A673 (cell line): ENCODE results near the gene OR6M1. TPM values are rescaled to one million over a fixed set of nuclear protein-coding genes. Genes with fewer than 3 reads are reported as not detected.

Experiments used
- BruUV-seq: library from RNA; stranded (reverse); fragments of 400-500 nt; replicated peaks from 2 replicates; lab custom pipeline; 2021; lab: Mats Ljungman, UMichigan
- CTCF ChIA-PET: fragments of 300-600 bp; sonication (Branson Sonifier 250); formaldehyde crosslinking; loops from one replicate; lab custom pipeline; 2022; ENCODE audit warnings: antibody characterized with exemption; lab: Charles Lee
- POLR2A ChIA-PET: fragments of 300-600 bp; sonication (Branson Sonifier 250); formaldehyde crosslinking; loops from one replicate; lab custom pipeline; 2022; ENCODE audit warnings: antibody characterized with exemption; ENCODE audit not compliant: low non-redundant PET; lab: Charles Lee
- DNase-seq: peaks from one replicate; pipeline ENCODE4 v3.0.0-alpha.2; 2015; ENCODE audit warnings: low spot score
- H3K27ac ChIP-seq: fragments of 200-600 bp; sonication (generic); 2 replicates; pipeline ENCODE4 v1.5.1; 2016; ENCODE audit warnings: mixed run types, low read depth, mild to moderate bottlenecking, mixed read lengths, antibody characterized with exemption, low read length; ENCODE audit not compliant: poor library complexity, severe bottlenecking
- H3K27me3 ChIP-seq: fragments of 200-600 bp; sonication (generic); replicated peaks from 2 replicates; pipeline ENCODE4 v1.6.1; 2017; ENCODE audit warnings: mixed run types, low read depth, mild to moderate bottlenecking, mixed read lengths, antibody characterized with exemption, low read length; ENCODE audit not compliant: insufficient read depth, poor library complexity
- H3K36me3 ChIP-seq: fragments of 200-600 bp; sonication (generic); 2 replicates; pipeline ENCODE4 v1.6.1; 2016; ENCODE audit warnings: mixed run types, mild to moderate bottlenecking, mixed read lengths, antibody characterized with exemption, low read length; ENCODE audit not compliant: insufficient read depth, poor library complexity, severe bottlenecking
- H3K4me1 ChIP-seq: fragments of 200-600 bp; sonication (generic); 2 replicates; pipeline ENCODE4 v1.6.1; 2017; ENCODE audit warnings: mixed run types, mild to moderate bottlenecking, mixed read lengths, antibody characterized with exemption, low read length; ENCODE audit not compliant: insufficient read depth, poor library complexity, severe bottlenecking
- H3K4me3 ChIP-seq: fragments of 200-600 bp; sonication (generic); 2 replicates; pipeline ENCODE4 v1.5.1; 2016; ENCODE audit warnings: low read depth, mixed run types, mild to moderate bottlenecking, mixed read lengths, low read length; ENCODE audit not compliant: poor library complexity, severe bottlenecking
- H3K9me3 ChIP-seq: fragments of 200-600 bp; sonication (generic); 2 replicates; pipeline ENCODE4 v1.6.1; 2016; ENCODE audit warnings: mixed run types, low read depth, mild to moderate bottlenecking, mixed read lengths, antibody characterized with exemption, low read length; ENCODE audit not compliant: poor library complexity, severe bottlenecking
- EZH2 ChIP-seq: fragments of 200-600 bp; sonication (generic); IDR thresholded peaks from 2 replicates; pipeline ENCODE4 v1.6.1; 2017; ENCODE audit warnings: borderline replicate concordance, low read depth, mild to moderate bottlenecking, mixed read lengths, antibody characterized with exemption, low read length; ENCODE audit not compliant: poor library complexity, severe bottlenecking
- intact Hi-C: fragments of 100-400 bp; cut with micrococcal nuclease; formaldehyde crosslinking; loops from one replicate; pipeline ENCODE4 v1.10.0; 2022; ENCODE audit not compliant: unreplicated experiment
- total RNA-seq: library from RNA; stranded (reverse); gene quantifications from 2 replicates; pipeline ENCODE4 v1.2.3, GENCODE V29; 2021
- TF ChIP-seq, protein P1 (sequence below): fragments of 300-800, 200-600 bp; sonication (generic); conservative IDR thresholded peaks from 2 replicates; pipeline ENCODE4 v1.5.1; 2017; ENCODE audit warnings: low read depth, mild to moderate bottlenecking, antibody characterized with exemption, low read length, moderate library complexity, mixed read lengths

Gene OR6M1
- total RNA-seq, 1 experiment from 2014 or later, result not detected

DNA sequence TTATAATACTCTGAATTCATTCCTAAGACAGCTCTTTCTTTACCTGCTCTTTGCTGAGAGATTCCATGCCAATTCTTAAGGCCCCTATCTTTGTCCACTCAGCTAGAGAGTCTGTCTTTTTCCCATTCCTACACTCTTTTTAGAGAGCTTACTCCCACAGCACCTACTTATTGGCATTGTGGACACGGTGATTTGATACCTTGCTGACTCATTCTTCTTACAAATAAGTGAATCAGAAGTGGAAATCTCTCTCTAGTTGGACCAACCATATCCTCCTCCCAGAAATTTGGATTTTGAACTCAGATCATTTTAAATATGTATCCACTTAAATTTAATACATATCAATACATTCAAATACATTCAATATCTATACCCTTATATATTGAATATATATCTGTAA is 32.5 kb upstream of the OR6M1 start:
- no peaks in the 10 kb centered on the region for H3K36me3 ChIP-seq
- ChIA-PET POLR2A (no interaction called here), CTCF (no interaction called here)

DNA sequence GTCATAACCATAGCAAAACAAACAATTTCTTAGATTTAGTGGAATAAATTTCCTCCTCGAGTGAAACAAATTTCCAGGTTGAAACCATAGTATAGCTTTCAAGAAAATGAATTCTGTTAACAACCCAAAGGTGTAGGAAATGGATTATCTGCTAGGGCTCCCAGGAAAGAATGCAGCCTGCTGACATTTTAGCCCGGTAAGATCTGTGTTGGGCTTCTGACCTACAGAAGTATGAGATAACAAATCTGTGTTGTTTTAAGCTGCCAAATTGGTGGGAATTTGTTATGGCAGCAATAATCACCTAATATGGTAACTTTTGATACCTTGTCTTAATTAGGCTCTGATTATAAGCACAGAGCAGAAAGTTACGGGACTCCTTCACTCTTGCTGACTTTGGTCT is 32.0 kb upstream of the OR6M1 start:
- H3K9me3 ChIP-seq, result no peaks in the 10 kb centered on the region
- intact Hi-C loops, result no loop called here
- POLR2A ChIA-PET, result no interaction called here
- H3K4me1 ChIP-seq, result no peaks in the 10 kb centered on the region
- DNase-seq, result no peak
- no peak overlapping the region for H3K27ac ChIP-seq
- peaks cover 6% of the 10 kb centered on the region for H3K27me3 ChIP-seq
- CTCF ChIA-PET, result no interaction called here
- no peak for TF ChIP-seq EZH2
- TF ChIP-seq, protein P1, sequence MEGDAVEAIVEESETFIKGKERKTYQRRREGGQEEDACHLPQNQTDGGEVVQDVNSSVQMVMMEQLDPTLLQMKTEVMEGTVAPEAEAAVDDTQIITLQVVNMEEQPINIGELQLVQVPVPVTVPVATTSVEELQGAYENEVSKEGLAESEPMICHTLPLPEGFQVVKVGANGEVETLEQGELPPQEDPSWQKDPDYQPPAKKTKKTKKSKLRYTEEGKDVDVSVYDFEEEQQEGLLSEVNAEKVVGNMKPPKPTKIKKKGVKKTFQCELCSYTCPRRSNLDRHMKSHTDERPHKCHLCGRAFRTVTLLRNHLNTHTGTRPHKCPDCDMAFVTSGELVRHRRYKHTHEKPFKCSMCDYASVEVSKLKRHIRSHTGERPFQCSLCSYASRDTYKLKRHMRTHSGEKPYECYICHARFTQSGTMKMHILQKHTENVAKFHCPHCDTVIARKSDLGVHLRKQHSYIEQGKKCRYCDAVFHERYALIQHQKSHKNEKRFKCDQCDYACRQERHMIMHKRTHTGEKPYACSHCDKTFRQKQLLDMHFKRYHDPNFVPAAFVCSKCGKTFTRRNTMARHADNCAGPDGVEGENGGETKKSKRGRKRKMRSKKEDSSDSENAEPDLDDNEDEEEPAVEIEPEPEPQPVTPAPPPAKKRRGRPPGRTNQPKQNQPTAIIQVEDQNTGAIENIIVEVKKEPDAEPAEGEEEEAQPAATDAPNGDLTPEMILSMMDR, result no peak
- no peaks in the 10 kb centered on the region for H3K36me3 ChIP-seq
- no TSS peak for BruUV-seq
- no peak overlapping the region for H3K4me3 ChIP-seq

More for the DNA sequence above, 32.5 kb upstream of the OR6M1 start:
- no peak for TF ChIP-seq EZH2
- TF ChIP-seq, protein P1, result no peak
- Histone ChIP-seq H3K27ac (no peak overlapping the region), H3K9me3 (no peaks in the 10 kb centered on the region), H3K4me3 (no peak overlapping the region), H3K4me1 (no peaks in the 10 kb centered on the region), H3K27me3 (peaks cover 8% of the 10 kb centered on the region)
- intact Hi-C loops, result no loop called here
- no TSS peak for BruUV-seq
- DNase-seq, result no peak

DNA sequence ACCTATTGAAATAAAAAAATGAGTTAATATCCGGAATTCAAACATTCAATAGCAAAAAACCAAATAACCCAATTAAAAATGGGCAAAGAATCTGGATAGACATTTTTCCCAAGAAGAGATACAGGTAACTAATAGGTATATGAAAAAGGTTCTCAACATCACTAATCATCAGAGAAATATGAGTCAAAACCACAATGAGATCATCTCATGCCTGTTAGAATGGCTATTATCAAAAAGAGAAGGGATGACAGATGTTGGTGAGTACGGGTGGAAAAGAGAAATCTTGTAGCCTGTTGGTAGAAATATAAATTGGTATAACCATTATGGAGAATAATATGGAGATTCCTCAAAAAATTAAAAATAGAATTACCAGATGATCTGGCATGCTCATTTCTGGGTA is 26.9 kb upstream of the OR6M1 start:
- ChIA-PET POLR2A (no interaction called here), CTCF (no interaction called here)
- Histone ChIP-seq H3K4me1 (no peaks in the 10 kb centered on the region), H3K27ac (no peak overlapping the region), H3K9me3 (no peaks in the 10 kb centered on the region), H3K4me3 (no peak overlapping the region), H3K36me3 (no peaks in the 10 kb centered on the region), H3K27me3 (peaks cover 9% of the 10 kb centered on the region)
- BruUV-seq, result no TSS peak
- intact Hi-C loops, result no loop called here
- no peak for TF ChIP-seq EZH2
- TF ChIP-seq, protein P1, result no peak
- DNase-seq, result no peak
